Esophagus muscularis mucosa (tissue), 3 donors: ENCODE data around the gene ART5.

Source experiments
- POLR2A ChIP-seq: fragments of 450-650 bp; IDR thresholded peaks from one replicate; pipeline ENCODE4 v1.6.1; 2017; ENCODE audit warnings: antibody characterized with exemption, moderate library complexity, mild to moderate bottlenecking, low read depth
- POLR2AphosphoS5 ChIP-seq, 2 donors: sonication (generic); formaldehyde crosslinking; IDR thresholded peaks; one replicate each; pipeline ENCODE4 v1.6.1; 2017; ENCODE audit warnings: antibody characterized with exemption in 2 of 2
- TF ChIP-seq, protein P1 (sequence below), 3 experiments: fragments of 200-600 bp in 2 of 3; fragments of 450-650 bp in 1 of 3; sonication (generic) in 2 of 3; IDR thresholded peaks; one replicate each; pipeline ENCODE4 v1.5.1; 2017 to 2019; ENCODE audit warnings: antibody characterized with exemption in 3 of 3, mild to moderate bottlenecking in 2 of 3, moderate library complexity in 1 of 3

GRCh38 chr11:3674189-3674588, 32.4 kb upstream of the ART5 start:
- TF ChIP-seq, protein P1, sequence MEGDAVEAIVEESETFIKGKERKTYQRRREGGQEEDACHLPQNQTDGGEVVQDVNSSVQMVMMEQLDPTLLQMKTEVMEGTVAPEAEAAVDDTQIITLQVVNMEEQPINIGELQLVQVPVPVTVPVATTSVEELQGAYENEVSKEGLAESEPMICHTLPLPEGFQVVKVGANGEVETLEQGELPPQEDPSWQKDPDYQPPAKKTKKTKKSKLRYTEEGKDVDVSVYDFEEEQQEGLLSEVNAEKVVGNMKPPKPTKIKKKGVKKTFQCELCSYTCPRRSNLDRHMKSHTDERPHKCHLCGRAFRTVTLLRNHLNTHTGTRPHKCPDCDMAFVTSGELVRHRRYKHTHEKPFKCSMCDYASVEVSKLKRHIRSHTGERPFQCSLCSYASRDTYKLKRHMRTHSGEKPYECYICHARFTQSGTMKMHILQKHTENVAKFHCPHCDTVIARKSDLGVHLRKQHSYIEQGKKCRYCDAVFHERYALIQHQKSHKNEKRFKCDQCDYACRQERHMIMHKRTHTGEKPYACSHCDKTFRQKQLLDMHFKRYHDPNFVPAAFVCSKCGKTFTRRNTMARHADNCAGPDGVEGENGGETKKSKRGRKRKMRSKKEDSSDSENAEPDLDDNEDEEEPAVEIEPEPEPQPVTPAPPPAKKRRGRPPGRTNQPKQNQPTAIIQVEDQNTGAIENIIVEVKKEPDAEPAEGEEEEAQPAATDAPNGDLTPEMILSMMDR (IDR thresholded peaks at IDR 0.05): no peak
- TF ChIP-seq POLR2A: no peak
- no peak for TF ChIP-seq POLR2AphosphoS5 (IDR thresholded peaks at IDR 0.05)
